Endodermal cell (in vitro differentiated cells): ENCODE results near the gene TRMT1. TPM values are rescaled to one million over a fixed set of nuclear protein-coding genes. Genes with fewer than 3 reads are reported as not detected.

Source experiments
- DNase-seq: peaks from one replicate; pipeline ENCODE4 v3.0.0-alpha.2; 2017
- H3K27ac ChIP-seq: 2 replicates; pipeline ENCODE4 v1.5.1; 2013; ENCODE audit warnings: mild to moderate bottlenecking, low read depth, low read length, moderate library complexity
- H3K27me3 ChIP-seq: 2 replicates; pipeline ENCODE4 v1.6.1; 2013; ENCODE audit warnings: mild to moderate bottlenecking, low read length, moderate library complexity; ENCODE audit not compliant: insufficient read depth, control insufficient read depth, poor library complexity, severe bottlenecking
- H3K36me3 ChIP-seq: 2 replicates; pipeline ENCODE4 v1.7.0; 2013; ENCODE audit warnings: mild to moderate bottlenecking, low read length, moderate library complexity; ENCODE audit not compliant: control insufficient read depth, insufficient read depth
- H3K4me1 ChIP-seq: one replicate; pipeline ENCODE4 v1.7.0; 2013; ENCODE audit warnings: low read length; ENCODE audit not compliant: control insufficient read depth, insufficient read depth
- H3K4me3 ChIP-seq: 2 replicates; pipeline ENCODE4 v1.5.1; 2013; ENCODE audit warnings: mild to moderate bottlenecking, low read length, moderate library complexity
- H3K9ac ChIP-seq: 2 replicates; pipeline ENCODE4 v1.6.1; 2013; ENCODE audit warnings: mild to moderate bottlenecking, low read length, moderate library complexity; ENCODE audit not compliant: poor library complexity, severe bottlenecking; ENCODE audit errors: extremely low read depth
- H3K9me3 ChIP-seq: 2 replicates; pipeline ENCODE4 v1.6.1; 2013; ENCODE audit warnings: mild to moderate bottlenecking, low read length, moderate library complexity; ENCODE audit not compliant: control insufficient read depth
- H3K27ac Mint-ChIP-seq: 2 replicates; pipeline ENCODE4 v1.8.0; 2020; ENCODE audit warnings: mixed read lengths
- H3K27me3 Mint-ChIP-seq: 2 replicates; pipeline ENCODE4 v1.8.0; 2021; ENCODE audit warnings: mild to moderate bottlenecking, mixed read lengths; ENCODE audit not compliant: insufficient read depth
- H3K36me3 Mint-ChIP-seq: 2 replicates; pipeline ENCODE4 v1.8.0; 2020; ENCODE audit warnings: low read depth, mixed read lengths
- H3K4me1 Mint-ChIP-seq: 2 replicates; pipeline ENCODE4 v1.8.0; 2020; ENCODE audit warnings: mixed read lengths
- H3K4me3 Mint-ChIP-seq: 2 replicates; pipeline ENCODE4 v1.8.0; 2020; ENCODE audit warnings: mild to moderate bottlenecking, moderate library complexity, mixed read lengths
- H3K9me3 Mint-ChIP-seq: 2 replicates; pipeline ENCODE4 v1.8.0; 2020; ENCODE audit warnings: mild to moderate bottlenecking, mixed read lengths
- WGBS, 2 experiments: methylation state at CpG; one replicate each; pipeline versions ENCODE4 v1.1.5 to v1.1.7; 2013; ENCODE audit warnings: missing lambda C conversion rate in 2 of 2, mixed read lengths in 1 of 2; ENCODE audit not compliant: insufficient coverage in 1 of 2, insufficient read length in 1 of 2; 5-methylcytosine and 5-hydroxymethylcytosine counted together
- total RNA-seq, 2 donors: library from RNA; stranded (reverse); fragmentation: NEBNext Ultra II Directional in 1 of 2; extraction: Animal tissue kit (Norgen Biotek cat#: 25700) in 1 of 2; gene quantifications; 2 replicates in 1 of 2; 3 replicates in 1 of 2; pipeline ENCODE4 v1.2.1, GENCODE V29; 2021
- TF ChIP-seq, protein P1 (sequence below): fragments of 200-600 bp; sonication (generic); conservative IDR thresholded peaks from 2 replicates; pipeline ENCODE4 v1.5.0; 2021; ENCODE audit warnings: antibody characterized with exemption, mild to moderate bottlenecking

The TRMT1 gene
- total RNA-seq, 2 donors from 2014 or later: 51.3 to 66.2 TPM

DNA sequence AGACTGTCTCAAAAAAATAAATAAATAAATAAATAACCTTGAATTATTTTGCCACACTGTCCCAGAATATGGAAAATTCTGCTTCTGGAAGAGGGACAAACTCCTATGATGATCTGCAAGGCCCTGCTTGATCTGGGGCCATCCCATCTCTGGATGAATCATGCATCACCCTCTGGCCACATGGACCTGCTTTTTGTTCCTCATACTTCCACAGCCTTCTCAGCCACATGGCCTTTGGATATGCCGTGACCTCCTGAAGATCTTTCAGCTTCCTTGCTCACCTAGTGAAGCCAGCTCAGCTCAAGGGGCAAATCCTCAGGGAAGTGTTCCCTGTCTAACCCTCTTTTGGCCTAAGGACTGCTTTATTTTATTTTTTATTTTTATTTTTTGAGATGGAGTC lies 44.0 kb upstream of the TRMT1 start:
- no peak overlapping the region for H3K4me3 ChIP-seq
- TF ChIP-seq, protein P1, sequence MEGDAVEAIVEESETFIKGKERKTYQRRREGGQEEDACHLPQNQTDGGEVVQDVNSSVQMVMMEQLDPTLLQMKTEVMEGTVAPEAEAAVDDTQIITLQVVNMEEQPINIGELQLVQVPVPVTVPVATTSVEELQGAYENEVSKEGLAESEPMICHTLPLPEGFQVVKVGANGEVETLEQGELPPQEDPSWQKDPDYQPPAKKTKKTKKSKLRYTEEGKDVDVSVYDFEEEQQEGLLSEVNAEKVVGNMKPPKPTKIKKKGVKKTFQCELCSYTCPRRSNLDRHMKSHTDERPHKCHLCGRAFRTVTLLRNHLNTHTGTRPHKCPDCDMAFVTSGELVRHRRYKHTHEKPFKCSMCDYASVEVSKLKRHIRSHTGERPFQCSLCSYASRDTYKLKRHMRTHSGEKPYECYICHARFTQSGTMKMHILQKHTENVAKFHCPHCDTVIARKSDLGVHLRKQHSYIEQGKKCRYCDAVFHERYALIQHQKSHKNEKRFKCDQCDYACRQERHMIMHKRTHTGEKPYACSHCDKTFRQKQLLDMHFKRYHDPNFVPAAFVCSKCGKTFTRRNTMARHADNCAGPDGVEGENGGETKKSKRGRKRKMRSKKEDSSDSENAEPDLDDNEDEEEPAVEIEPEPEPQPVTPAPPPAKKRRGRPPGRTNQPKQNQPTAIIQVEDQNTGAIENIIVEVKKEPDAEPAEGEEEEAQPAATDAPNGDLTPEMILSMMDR: no peak
- no peaks in the 10 kb centered on the region for H3K27me3 ChIP-seq
- Mint-ChIP-seq H3K27me3 (no peaks in the 10 kb centered on the region), H3K36me3 (no peaks in the 10 kb centered on the region), H3K27ac (no peak overlapping the region), H3K9me3 (no peaks in the 10 kb centered on the region), H3K4me3 (no peak overlapping the region), H3K4me1 (peaks cover 17% of the 10 kb centered on the region)
- no peaks in the 10 kb centered on the region for H3K36me3 ChIP-seq
- peaks cover 17% of the 10 kb centered on the region for H3K4me1 ChIP-seq
- H3K27ac ChIP-seq: no peak overlapping the region
- 94 to 100% methylated on average over 1 of the region's 1 CpG for WGBS, 2 experiments
- no peak overlapping the region for H3K9ac ChIP-seq
- DNase-seq: no peak
- H3K9me3 ChIP-seq: no peaks in the 10 kb centered on the region

DNA sequence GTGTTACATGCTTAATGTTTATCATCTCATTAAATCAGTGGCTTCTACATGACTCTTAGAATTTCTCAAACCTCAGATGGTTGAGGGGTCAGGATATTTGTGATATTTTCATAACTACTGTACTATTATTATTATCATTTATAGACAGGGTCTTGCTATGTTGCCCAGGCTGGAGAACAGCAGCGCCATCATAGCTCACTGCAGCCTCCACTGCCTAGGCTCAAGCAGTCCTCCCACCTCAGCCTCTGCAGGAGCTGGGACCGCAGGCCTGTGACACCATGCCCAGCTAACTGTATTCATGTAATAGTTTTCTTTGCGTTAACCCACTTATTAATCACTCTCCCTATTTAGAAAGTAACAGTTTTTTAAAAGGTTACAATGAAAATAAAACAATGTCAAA lies 43.2 kb upstream of the TRMT1 start:
- 87 to 100% methylated on average over 1 to 2 of the region's 3 CpGs for WGBS, 2 experiments
- Histone ChIP-seq H3K27ac (no peak overlapping the region), H3K9me3 (no peaks in the 10 kb centered on the region), H3K27me3 (no peaks in the 10 kb centered on the region), H3K36me3 (no peaks in the 10 kb centered on the region), H3K4me1 (peaks cover 13% of the 10 kb centered on the region), H3K9ac (no peak overlapping the region), H3K4me3 (no peak overlapping the region)
- Mint-ChIP-seq H3K4me1 (peaks cover 11% of the 10 kb centered on the region), H3K27ac (no peak overlapping the region), H3K27me3 (no peaks in the 10 kb centered on the region), H3K36me3 (no peaks in the 10 kb centered on the region), H3K9me3 (no peaks in the 10 kb centered on the region), H3K4me3 (no peak overlapping the region)
- TF ChIP-seq, protein P1: no peak
- DNase-seq: no peak

DNA sequence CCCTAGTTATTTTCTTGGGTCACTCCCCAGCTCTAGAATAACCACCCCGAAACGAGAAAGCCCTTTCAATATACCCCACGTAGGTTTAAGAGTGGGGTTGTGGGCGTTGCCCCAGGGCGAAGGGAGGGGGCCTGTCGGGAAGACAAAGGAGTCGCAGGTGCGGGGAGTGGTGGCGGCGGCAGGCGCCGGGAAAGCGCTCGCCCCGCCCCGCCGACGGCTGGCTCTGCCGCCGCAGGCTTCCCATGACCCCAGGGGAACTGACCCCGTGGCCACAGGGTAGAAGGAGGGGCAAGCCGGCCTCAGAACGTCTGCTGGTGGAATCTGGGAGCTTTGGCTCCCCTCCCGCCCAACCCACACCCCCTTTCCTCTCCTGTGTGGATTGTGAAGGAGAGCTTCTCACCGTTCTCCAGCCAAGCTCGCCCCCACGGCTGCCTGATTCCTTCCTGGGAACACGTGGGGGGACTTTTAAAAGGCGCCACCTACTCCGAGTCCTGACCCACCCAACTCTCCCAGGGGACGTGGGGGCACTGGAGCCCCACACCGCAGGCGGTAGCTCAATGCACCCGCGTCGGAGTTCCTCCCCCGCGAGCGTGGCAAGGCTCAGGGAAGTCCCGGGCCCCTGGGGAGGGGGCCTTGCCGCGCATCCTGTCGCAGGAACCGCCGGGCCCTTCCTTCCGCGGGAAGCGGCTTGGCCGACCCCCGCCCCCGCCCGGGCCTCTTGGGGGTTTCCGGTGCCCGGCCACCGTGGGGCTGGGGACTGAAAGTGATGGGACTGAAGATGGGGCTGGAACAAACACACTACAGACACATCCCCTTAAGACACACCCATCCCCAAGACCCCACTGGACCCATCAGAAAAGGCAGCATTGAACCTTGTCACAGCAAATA lies 39.2 kb upstream of the TRMT1 start:
- H3K27ac Mint-ChIP-seq: peak overlapping the region; percentile 98

More for the DNA sequence above, 39.2 kb upstream of the TRMT1 start:
- Histone ChIP-seq H3K9ac (peak overlapping the region; percentile 99), H3K9me3 (no peaks in the 10 kb centered on the region), H3K36me3 (no peaks in the 10 kb centered on the region), H3K27ac (peak overlapping the region; percentile 97), H3K27me3 (no peaks in the 10 kb centered on the region), H3K4me3 (peak overlapping the region; percentile 82), H3K4me1 (peaks cover 7% of the 10 kb centered on the region)
- Mint-ChIP-seq H3K27me3 (no peaks in the 10 kb centered on the region), H3K36me3 (peaks cover 13% of the 10 kb centered on the region), H3K4me1 (peaks cover 7% of the 10 kb centered on the region), H3K9me3 (no peaks in the 10 kb centered on the region), H3K4me3 (peak overlapping the region; percentile 100)
- TF ChIP-seq, protein P1: no peak
- WGBS, 2 experiments: 4 to 6% methylated on average over 12 to 53 of the region's 55 CpGs
- peak; percentile 94 for DNase-seq
